ENCODE results near the gene LTO1.

- TF ChIP-seq CTCF (IDR thresholded peaks at IDR 0.05) (no peak), POLR2A (IDR thresholded peaks at IDR 0.05) (no peak)
Measured at GRCh38 chr11:69708736-69709401, 33.7 kb upstream of the LTO1 start.

Data from lower leg skin (tissue), 3 donors.